NT2/D1 (cell line): ENCODE measurements around the gene DYNC1H1.

Experiments
- DNase-seq: peaks from one replicate; pipeline ENCODE4 v3.0.0-alpha.2; 2011; ENCODE audit warnings: low read depth, low spot score
- H3K27me3 ChIP-seq: 2 replicates; pipeline ENCODE4 v1.6.0; 2011; ENCODE audit warnings: mild to moderate bottlenecking; ENCODE audit not compliant: insufficient read length, insufficient read depth
- H3K36me3 ChIP-seq: 2 replicates; pipeline ENCODE4 v1.6.1; 2011; ENCODE audit warnings: mild to moderate bottlenecking, low read length, mixed read lengths; ENCODE audit not compliant: insufficient read depth, insufficient read length
- H3K4me1 ChIP-seq: 2 replicates; pipeline ENCODE4 v1.5.1; 2011; ENCODE audit not compliant: insufficient read depth, insufficient read length
- H3K4me3 ChIP-seq: 2 replicates; pipeline ENCODE4 v1.5.1; 2011; ENCODE audit warnings: low read depth; ENCODE audit not compliant: insufficient read length
- H3K9ac ChIP-seq: 2 replicates; pipeline ENCODE4 v1.6.0; 2011; ENCODE audit warnings: low read depth; ENCODE audit not compliant: insufficient read length
- H3K9me3 ChIP-seq: 2 replicates; pipeline ENCODE4 v1.5.1; 2011; ENCODE audit warnings: mild to moderate bottlenecking, low read length; ENCODE audit not compliant: insufficient read depth
- SUZ12 ChIP-seq: IDR thresholded peaks from 2 replicates; pipeline ENCODE4 v1.6.1; 2011; ENCODE audit not compliant: insufficient read length, insufficient read depth; ENCODE audit errors: extremely low read depth
- YY1 ChIP-seq: IDR thresholded peaks from 2 replicates; pipeline ENCODE4 v1.6.1; 2011; ENCODE audit not compliant: insufficient read length, insufficient read depth
- ZNF274 ChIP-seq: IDR thresholded peaks from 2 replicates; pipeline ENCODE4 v1.6.1; 2011; ENCODE audit warnings: mild to moderate bottlenecking, low read depth, low read length

The DYNC1H1 gene

GRCh38 chr14:101922866-101923265 is 41.5 kb upstream of the DYNC1H1 start:
- Histone ChIP-seq H3K36me3 (peaks cover 15% of the 10 kb centered on the region), H3K9me3 (no peaks in the 10 kb centered on the region), H3K27me3 (no peaks in the 10 kb centered on the region), H3K9ac (no peak overlapping the region), H3K4me3 (no peak overlapping the region), H3K4me1 (no peaks in the 10 kb centered on the region)
- TF ChIP-seq SUZ12 (no peak), ZNF274 (no peak), YY1 (no peak)
- no peak for DNase-seq

DNA sequence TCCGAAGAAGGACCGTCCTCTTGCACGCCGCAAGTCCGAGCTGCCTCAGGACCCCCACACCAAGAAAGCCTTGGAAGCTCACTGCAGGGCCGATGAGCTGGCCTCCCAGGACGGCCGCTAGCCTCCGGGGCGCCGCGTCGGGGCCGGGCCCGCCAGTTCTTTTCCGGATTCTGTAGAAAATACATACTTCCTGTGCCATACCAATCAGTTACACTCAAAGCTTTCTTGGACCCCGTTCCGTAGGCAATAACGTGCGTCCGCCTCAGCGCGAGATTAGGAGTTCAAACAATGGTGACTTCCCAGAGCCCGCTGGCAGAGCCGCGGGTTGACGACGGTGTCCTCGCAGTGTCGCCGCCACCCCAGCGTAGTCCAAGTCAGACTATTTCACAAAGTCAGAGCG is 39.2 kb upstream of the DYNC1H1 start:
- Histone ChIP-seq H3K4me3 (no peak overlapping the region), H3K4me1 (no peaks in the 10 kb centered on the region), H3K27me3 (no peaks in the 10 kb centered on the region), H3K9ac (no peak overlapping the region), H3K9me3 (no peaks in the 10 kb centered on the region), H3K36me3 (peaks cover 21% of the 10 kb centered on the region)
- DNase-seq: no peak
- TF ChIP-seq ZNF274 (no peak), SUZ12 (no peak), YY1 (no peak)

DNA sequence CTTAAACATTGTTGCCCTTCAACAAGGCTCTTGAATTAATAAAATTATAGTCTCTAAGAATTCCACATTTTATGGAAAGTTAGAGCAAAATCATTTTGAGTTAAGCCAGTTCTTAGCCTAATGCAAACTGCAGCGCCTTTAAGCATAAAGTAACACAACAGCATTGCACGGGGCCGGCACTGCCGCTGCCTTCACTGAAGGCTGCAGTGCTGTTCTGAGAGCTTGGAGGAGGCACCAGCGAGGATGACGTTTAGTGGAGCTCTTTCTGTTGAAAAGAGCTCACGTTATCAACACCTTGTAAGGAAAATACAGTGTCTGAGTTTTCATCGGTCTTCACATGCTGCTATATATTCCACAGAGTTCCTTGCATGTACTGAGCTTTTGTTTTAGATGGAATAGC is 38.3 kb upstream of the DYNC1H1 start:
- Histone ChIP-seq H3K36me3 (peaks cover 21% of the 10 kb centered on the region), H3K27me3 (no peaks in the 10 kb centered on the region), H3K4me3 (no peak overlapping the region), H3K4me1 (no peaks in the 10 kb centered on the region), H3K9ac (no peak overlapping the region), H3K9me3 (no peaks in the 10 kb centered on the region)
- DNase-seq: no peak
- TF ChIP-seq YY1 (no peak), ZNF274 (no peak), SUZ12 (no peak)

DNA sequence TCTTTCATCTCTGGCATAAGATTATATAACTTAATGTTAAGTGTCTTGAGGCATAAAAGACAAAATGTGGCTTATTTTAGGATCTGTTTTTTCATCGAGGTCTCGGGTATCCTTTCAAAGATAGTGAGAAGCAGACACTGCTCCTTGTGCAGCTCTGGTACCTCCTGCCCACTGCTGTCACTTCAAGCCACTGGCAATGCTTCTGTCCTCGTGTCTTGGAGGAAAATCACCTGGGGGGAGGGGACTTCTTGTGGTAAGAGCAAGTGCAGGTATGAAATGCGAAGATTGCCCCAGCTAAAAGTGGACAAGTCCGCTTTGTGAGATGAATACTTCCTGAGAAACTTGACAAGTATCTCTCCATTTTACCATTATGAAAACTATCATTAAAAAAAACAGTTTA is 37.8 kb upstream of the DYNC1H1 start:
- DNase-seq: no peak
- Histone ChIP-seq H3K36me3 (peaks cover 20% of the 10 kb centered on the region), H3K4me1 (no peaks in the 10 kb centered on the region), H3K9ac (no peak overlapping the region), H3K9me3 (no peaks in the 10 kb centered on the region), H3K4me3 (no peak overlapping the region), H3K27me3 (no peaks in the 10 kb centered on the region)
- TF ChIP-seq ZNF274: no peak

DNA sequence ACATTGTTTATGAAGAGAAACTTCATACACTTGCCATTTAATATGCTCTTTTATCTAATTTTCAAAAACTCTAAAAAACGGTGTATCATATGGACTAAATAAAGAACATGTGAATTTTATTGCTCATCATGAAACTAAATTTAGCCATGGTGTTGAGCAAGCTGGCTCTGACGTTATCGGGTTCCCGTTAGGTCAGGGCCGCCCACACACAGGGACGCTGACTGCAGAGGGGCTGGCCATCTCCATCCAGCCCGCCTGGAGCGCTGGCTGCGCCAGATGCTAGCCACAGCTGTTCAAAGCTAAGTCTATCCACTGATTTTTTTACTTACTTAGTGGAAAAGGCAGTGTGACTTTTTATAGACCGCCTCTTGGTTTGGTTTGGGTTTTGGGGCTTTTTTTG is 36.5 kb upstream of the DYNC1H1 start:
- TF ChIP-seq YY1 (no peak), ZNF274 (no peak), SUZ12 (no peak)
- H3K36me3 ChIP-seq: peaks cover 15% of the 10 kb centered on the region
- H3K4me3 ChIP-seq: no peak overlapping the region
- H3K9ac ChIP-seq: no peak overlapping the region
- no peak for DNase-seq
- peaks cover under 1% of the 10 kb centered on the region for H3K27me3 ChIP-seq
- no peaks in the 10 kb centered on the region for H3K4me1 ChIP-seq
- no peaks in the 10 kb centered on the region for H3K9me3 ChIP-seq

- no peaks in the 10 kb centered on the region for H3K4me1 ChIP-seq
- no peak overlapping the region for H3K4me3 ChIP-seq
- H3K27me3 ChIP-seq: peaks cover 6% of the 10 kb centered on the region
- no peak for DNase-seq
- no peaks in the 10 kb centered on the region for H3K9me3 ChIP-seq
- no peak overlapping the region for H3K9ac ChIP-seq
- TF ChIP-seq YY1 (no peak), SUZ12 (no peak), ZNF274 (no peak)
- H3K36me3 ChIP-seq: peaks cover 15% of the 10 kb centered on the region
These were observed 35.9 kb upstream of the DYNC1H1 start for GRCh38 chr14:101928415-101928841.

DNA sequence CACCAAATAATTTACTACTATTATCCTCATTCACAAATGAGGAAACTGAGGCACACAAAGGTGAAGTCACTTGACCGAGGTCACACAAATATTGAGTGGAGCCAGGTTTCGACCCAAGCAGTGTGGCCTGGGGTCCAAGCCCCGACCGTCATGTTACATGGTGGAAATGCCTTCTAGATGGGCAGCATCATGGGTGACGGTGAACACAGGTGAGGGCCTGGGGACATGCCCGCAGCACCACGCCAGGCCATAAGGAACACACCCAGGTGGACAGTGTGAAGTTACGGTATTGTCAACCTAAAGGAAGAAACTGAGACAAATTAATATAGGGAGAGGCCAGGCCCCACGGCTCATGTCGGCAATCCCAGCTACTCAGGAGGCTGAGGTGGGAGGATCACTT is 35.3 kb upstream of the DYNC1H1 start:
- no peaks in the 10 kb centered on the region for H3K4me1 ChIP-seq
- H3K9me3 ChIP-seq: no peaks in the 10 kb centered on the region
- peaks cover 15% of the 10 kb centered on the region for H3K36me3 ChIP-seq
- H3K27me3 ChIP-seq: peaks cover 6% of the 10 kb centered on the region
- H3K4me3 ChIP-seq: no peak overlapping the region
- TF ChIP-seq ZNF274: no peak
- no peak for TF ChIP-seq YY1
- TF ChIP-seq SUZ12: no peak
- DNase-seq: no peak
- no peak overlapping the region for H3K9ac ChIP-seq

- Histone ChIP-seq H3K4me3 (no peak overlapping the region), H3K36me3 (peaks cover 12% of the 10 kb centered on the region), H3K9ac (no peak overlapping the region), H3K27me3 (peaks cover 6% of the 10 kb centered on the region), H3K4me1 (no peaks in the 10 kb centered on the region), H3K9me3 (no peaks in the 10 kb centered on the region)
- no peak for DNase-seq
- TF ChIP-seq ZNF274 (no peak), YY1 (no peak), SUZ12 (no peak)
These were observed 34.4 kb upstream of the DYNC1H1 start for GRCh38 chr14:101929946-101930345.
